ENCODE results near the gene SRSF5.

The SRSF5 gene

DNA sequence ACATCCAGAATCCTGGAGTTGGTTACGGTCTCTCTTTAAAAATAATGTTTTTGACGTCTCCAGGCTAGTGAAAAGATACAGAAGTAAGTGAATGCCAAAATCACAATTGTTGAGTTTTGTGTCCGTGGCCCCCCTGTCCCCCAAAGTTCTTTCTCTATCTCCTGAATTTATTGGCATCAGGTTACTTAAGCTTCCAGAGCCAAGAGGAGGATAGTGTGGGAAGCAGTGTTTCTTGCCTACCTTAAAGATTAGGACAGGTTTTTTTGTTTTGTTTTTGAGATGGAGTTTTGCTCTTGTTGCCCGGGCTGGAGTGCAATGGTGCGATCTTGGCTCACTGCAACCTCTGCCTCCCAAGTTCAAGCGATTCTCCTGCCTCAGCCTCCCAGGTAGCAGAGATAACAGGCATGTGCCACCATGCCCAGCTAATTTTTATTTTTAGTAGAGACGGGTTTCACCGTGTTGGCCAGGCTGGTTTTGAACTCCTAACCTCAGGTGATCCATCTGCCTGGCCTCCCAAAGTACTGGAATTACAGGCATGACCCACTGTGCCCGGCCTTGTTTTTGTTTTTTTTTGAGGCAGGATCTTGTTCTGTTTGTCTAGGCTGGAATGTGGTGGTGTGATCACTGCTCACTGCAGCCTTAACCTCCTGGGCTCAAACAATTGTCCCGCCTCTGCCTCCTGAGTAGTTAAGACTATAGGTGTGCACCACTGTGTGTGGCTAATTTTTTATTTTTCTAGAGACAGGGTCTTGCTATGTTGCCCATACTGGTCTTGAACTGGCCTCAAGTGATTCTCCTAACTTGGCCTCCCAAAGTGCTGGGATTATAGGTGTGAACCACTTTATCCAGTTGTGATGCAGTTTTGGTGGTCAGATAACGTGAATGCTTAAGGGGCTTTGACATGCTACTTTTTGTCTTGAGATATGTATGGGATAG is 5.4 kb downstream of the SRSF5 start:
- no peak for DNase-seq

DNA sequence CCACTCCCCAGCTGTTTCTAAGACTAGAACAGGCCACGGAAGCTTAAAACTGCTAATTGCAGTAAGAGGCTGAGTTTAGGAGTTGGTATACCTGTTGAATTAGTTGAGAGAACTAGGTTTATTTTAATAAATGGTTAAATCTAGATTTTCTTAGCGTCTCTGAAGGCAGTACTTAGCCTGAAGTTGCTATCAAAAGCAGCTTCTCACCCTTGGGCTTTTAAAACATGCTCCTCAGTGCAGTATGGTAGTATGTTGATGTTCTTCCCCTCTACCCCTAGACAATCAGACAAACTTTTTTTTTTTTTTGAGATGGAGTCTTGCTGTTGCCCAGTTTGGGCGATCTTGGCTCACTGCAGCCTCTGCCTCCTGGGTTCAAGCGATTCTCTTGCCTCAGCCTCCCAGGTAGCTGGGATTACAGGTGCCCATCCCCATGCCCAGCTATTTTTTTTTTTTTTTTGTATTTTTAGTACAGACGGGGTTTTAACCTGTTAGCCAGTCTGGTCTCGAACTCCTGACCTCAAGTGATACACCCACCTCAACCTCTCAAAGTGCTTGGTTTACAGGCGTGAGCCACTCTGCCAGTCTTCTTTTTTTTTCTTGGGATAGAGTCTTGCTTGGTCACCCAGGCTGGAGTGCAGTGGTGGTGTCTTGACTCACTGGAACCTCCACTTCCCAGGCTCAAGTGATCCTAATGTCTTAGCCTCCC is 6.8 kb downstream of the SRSF5 start:
- no peak for DNase-seq

DNA sequence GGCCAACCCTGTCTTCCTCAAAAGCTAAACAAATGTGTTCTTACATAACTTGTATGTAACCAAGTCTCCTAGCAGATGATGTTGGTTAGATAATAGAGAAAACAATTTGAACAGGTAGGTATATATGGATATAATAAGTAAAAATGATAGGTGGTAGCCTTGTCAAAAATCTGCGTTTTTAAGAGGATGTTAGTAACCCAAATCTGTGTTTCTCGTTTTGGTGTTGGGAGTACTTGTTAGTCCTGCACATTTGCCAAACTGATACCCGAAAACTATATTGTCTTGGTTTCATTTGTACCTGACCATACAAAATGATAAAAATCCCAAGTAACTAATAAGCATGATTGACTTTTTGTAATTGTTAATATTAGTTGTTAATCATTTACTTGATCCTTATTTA is 8.1 kb downstream of the SRSF5 start:
- DNase-seq = no peak

DNA sequence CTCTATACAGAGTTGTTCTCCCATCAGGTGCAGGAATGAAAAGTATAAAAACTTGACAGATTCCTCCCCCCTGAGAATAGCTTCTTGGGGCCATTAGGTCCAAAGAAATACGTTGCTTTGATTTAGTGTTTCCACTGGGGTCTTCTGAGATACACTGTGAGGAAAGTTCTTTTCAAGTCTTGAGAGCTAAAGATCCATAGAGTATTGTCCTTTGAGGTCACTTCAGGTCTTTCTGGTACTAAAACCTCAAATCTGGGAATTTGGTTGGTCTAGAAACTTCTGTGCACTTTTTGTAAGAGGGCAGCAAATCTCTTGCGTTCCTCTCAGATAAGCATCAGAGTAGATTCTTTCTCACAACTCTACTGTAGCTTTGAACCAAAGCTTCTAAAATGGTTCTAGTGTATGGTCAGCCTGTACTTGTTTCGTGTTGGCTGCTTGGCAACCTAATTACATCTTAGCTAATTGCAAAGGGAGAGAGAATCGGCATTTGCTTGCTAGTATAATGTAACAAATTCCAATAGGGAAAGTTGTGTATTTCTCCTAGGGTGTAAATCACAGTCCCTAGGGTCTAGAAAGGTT is 10.0 kb downstream of the SRSF5 start:
- no peak for DNase-seq

GRCh38 chr14:69779088-69779487 is 12.1 kb downstream of the SRSF5 start:
- no peak for DNase-seq

GRCh38 chr14:69780092-69780491 is 13.2 kb downstream of the SRSF5 start:
- no peak for DNase-seq

- no peak for DNase-seq
These were observed 14.0 kb downstream of the SRSF5 start for GRCh38 chr14:69780952-69781351.

GRCh38 chr14:69784942-69785341 is 18.0 kb downstream of the SRSF5 start:
- DNase-seq = no peak

DNA sequence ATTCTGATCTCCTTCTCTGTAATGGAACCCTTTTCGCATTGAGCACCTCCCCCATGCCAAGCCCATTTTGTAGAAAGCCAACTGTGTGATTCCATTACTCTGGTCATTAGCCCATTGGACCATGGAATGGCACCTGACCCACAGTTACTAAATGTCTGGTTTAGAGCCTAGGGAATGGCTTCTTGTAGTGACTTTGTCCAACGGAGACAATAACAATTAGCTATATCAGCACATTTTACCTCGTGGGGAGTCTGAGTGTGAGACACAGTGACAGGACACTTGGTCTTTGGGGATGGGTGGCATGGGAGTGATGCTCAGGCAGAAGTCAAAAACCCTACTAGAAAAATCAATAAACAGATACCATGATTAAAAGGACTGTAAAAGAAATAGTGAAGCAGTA is 19.7 kb downstream of the SRSF5 start:
- no peak for DNase-seq

GRCh38 chr14:69789118-69789640 is 22.2 kb downstream of the SRSF5 start:
- DNase-seq = no peak

- DNase-seq = no peak
These were observed 26.0 kb downstream of the SRSF5 start for GRCh38 chr14:69792887-69793421.

DNA sequence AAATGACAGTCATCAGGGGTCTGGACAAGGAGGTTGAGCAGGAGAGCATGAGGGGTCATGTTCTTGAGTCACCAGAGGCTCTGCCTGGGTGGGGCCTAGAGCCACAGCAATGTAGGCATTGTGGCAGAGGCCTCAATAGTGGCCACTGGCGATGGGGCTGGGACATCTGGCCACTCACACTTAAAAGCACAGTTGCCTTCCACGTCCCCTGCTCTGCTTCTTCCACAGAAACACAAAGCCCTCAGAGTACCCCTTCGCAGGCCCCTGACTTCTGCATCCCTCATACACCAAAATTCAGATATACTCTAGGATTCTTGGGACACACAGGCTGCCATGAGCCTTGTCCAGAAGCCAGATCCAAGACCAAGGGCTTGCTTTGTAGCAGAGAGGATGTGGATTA is 27.8 kb downstream of the SRSF5 start:
- no peak for DNase-seq

DNA sequence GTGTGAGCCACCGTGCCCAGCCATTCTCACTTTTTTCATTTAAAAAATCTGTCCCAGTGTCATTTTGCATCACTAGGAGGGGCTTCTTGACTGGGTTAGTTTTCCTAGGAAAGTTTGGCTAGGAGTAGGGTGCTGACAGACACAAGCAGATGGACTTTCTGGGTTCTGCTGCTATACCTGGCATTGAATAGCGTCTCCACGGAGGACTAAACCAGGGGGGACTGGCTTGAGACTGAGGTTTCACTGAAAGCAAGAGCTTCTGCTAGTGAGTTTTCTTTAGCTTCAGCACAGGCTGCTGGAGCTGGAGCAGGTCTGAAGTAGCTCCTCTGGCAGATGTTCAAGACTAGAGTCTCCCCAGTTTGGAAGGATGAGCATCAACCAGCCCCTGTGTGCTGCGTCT is 28.7 kb downstream of the SRSF5 start:
- no peak for DNase-seq

DNA sequence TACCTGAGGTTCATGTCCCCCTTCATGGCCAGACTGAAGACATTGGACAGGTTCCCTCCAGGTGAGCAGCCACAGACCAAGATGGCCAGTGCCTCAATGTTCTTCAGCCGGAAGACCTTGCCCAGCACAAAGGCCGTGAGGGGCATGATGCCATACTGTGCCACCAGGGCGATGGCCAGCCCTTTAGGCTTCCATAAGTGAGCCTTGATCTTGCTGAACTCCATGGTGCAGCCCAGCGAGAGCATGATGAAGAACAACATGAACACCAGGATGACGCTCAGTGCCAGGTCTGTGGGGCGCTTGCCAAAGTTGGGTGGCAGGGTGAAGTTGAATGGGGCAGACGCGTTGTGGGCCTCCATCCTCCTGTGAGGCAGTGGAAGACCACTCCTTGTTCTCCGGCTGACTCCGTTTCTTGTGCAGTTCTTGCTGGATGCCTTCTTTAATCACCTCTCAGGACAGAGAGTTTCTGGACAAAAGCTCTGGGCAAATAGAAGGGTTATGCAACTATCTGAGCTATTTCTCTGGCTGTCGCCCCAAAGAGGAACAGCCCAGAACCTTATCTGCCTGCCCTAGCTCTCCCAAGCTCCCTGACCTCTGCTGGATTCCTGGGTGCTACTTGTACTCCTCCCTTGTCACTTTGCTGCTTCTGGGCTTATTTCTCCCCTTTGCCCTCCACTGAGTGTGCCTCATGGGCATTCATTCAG is 30.0 kb downstream of the SRSF5 start, which contains the start of gene SLC10A1:
SLC10A1 (minus strand) TSS at position 445 of the 704 bp plus-strand sequence; CDS start at position 359, 86 bp downstream.
- no peak for DNase-seq

DNA sequence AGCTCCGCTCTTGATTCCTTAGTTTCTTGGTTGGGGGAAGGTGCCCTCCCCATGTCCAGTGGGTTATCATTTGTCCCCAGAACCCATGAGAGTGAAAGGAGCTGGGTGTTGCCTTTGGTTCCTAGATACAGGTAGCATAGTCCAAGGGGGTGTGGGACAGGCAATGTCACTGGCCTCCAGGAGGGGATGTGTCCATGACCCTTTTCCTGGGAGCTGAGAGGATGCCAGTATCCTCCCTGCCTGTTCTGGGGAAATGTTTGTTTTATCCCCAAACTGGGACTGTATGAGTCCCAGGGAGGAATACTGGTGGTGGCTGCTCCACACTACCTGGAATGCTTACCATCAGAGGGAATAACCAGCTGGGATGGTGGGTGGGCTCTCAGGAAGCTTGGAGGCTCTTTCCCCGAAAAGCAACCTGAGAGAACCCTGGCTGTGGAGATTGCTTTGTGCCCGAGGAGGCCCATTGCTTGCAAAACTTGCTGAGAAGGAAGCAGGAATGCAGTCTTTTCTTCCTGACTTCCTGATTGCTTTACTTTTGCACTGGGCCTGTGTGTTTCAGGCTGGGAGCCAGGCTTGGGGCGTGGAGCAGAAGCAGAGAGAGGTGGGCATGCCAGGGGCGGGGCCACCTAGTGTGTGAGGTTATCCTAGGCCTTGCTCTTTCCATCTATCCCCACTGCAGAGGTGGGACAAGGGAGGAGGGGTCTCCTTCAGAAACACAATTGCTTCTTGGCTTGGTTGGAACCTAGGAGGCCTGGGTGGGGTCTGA is 30.8 kb downstream of the SRSF5 start:
- no peak for DNase-seq

DNA sequence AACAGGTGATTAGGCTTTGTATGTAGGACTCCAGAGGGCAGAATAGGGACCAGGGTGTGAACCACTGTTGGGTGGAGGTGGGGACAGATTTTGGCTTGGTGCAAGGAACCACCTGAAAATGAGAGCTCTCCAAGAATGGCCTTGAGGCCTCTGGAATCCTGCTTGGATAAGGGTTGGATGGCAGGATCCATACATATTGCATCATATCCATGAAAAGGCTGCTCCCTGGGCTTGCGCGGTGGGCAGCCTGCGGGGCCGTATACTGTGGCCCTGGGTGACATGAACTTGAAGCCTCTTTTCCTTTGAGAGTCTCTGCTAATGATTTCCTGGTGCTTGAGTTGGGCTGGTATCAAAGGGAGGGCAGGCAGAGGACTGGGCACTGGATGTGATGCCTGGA is 31.4 kb downstream of the SRSF5 start:
- DNase-seq = no peak

- DNase-seq = no peak
These were observed 36.8 kb downstream of the SRSF5 start for GRCh38 chr14:69803753-69804152.

DNA sequence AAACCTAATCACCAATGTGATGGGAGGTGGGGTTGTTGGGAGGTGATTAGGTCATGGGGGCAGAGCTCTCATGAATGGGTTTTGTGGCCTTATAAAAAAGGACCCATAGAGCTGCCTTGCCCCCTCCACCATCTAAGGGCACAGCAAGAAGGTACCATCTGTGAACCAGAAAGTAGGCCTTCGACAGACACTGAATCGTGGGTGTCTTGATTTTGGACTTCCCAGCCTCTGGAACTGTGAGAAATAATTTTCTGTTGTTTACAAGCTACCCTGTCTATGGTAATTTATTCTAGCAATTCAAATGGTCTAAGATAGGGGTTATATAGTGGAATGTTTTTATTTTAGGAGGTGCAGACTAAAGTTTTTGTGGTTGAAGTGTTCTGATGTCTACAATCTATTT is 38.0 kb downstream of the SRSF5 start:
- no peak for DNase-seq

- DNase-seq = no peak
These were observed 40.2 kb downstream of the SRSF5 start for GRCh38 chr14:69807192-69807591.

DNA sequence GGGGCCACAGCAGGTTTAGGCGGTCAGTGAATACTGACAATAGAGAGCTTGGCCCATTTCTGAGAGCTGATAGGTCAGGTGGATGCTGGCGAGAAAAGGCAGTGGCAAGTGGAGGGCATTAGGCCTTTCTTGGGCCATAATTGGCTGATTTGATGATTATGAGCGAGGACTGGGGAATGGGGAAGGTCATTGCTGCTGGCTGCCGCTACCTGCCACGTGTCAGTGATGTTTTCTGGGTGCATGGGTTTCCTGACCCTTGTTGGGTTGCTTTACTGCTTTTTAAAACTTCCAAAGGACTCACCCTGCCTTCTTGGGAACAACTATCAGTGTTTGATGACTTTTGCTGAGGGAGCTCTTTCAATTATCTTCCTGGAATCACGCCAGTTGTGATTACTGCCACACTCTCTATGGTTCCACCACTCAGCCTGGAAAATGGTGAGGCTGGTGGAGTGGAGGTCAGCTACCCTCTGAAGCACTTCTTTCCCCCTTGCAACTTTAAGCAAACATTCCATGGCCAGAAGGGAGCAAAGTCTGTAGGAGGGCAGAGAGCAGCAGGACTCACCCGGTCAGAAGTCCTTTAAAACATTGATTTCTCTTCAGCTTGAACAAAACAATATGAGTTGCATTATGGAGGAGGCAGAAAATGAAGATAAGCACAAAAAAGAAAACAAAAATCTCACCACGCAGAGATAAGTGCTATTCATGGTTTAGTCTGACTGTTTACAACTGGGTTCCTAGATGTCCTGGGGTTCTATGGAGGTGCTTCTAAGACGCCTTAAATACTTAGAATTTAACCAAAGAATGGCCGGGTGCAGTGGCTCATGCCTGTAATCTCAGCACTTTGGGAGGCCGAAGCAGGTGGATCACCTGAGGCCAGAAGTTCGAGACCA is 42.2 kb downstream of the SRSF5 start:
- DNase-seq = no peak

Data from activated T-cell treated with anti-CD3 and anti-CD28 coated beads for 4 hours (primary cell).